ENCODE results near the gene PSMB4. TPM values are rescaled to one million over a fixed set of nuclear protein-coding genes. Genes with fewer than 3 reads are reported as not detected.
"Not testable (repeated sequence)": the region's sequence is repeated elsewhere in the genome, so short reads cannot be mapped to it uniquely, and the experiment has no call there.

The PSMB4 gene
- total RNA-seq: 205 TPM

DNA sequence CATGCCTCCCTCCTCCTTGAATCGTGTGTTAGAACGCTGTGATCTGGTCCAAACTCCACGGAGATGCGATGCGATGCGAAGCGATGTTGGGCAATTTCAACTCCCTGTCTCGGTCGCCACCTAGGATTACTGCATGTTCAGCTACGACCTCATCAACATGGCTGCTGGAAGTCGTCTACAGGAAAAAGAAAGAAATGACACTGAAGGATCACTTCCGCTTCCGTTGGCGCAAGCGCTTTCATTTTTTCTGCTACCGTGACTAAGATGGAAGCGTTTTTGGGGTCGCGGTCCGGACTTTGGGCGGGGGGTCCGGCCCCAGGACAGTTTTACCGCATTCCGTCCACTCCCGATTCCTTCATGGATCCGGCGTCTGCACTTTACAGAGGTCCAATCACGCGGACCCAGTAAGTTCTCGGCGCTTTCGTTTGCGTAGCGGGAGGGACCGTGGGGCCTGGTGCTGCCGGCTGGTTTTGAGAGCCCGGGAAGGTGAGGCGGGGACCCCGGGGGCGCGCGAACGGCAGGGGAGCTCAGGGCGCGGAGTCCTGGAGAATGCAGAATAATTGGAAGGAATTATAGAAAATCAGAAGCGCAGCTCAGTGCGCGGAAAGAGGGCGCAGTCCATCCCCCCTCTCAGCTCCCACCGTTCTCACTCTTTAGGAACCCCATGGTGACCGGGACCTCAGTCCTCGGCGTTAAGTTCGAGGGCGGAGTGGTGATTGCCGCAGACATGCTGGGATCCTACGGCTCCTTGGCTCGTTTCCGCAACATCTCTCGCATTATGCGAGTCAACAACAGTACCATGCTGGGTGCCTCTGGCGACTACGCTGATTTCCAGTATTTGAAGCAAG lies at the start of gene PSMB4:
Gene PSMB4 (plus strand): TSS at position 250 of the 848 bp plus-strand sequence. CDS start 15 bp downstream, at position 265.
- peak; percentile 89 for DNase-seq (ENCODE audit: low spot score)

DNA sequence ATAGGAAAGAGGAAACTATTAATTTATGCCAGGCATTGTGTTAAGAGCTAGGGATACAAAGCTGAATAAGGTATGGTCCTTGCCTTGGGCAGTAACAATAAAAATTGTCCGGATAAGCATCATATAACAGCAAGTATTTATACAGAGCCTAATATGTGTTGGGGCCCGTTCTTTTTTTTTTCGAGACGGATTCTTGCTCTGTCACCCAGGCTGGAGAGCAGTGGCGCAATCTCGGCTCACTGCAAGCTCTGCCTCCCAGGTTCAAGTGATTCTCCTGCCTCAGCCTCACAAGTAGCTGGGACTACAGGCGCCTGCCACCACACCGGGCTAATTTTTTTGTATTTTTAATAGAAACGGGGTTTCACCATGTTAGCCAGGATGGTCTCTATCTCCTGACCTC lies 49.0 kb upstream of the PSMB4 start:
- not testable (repeated sequence) for DNase-seq (ENCODE audit: low spot score)

DNA sequence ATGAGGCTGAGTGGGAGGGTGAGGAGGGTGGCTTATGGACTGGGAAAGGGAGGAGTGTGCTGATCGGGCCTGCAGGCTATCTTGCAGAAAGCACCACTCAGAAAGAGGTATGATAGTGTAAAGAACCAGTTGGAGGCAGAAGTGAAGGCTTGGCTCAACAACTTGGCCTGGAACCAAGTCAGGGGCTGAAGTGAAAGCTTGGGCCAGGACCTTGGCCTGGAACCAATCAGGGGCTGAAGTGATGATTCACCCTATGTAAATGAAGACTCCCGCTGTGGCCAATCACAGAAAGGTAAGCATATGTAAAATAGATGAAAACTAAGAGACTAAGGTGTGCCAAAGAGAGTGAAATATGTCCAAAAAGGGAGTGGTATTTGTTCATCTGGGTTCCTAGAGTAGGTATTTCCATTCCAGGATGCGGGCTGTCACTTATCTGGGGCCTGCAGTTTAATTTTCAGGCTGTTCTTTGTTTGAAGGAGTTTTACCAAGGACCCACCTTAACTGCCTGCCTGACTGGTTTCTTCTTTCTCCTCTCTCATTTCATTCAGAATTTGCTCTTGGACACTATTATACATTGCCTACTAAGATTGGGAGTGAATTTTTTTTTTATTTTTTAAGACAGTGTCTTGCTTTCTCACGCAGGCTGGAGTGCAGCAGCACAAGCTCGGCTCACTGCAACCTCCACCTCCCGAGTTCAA lies 47.2 kb upstream of the PSMB4 start:
- DNase-seq (ENCODE audit: low spot score): no peak

DNA sequence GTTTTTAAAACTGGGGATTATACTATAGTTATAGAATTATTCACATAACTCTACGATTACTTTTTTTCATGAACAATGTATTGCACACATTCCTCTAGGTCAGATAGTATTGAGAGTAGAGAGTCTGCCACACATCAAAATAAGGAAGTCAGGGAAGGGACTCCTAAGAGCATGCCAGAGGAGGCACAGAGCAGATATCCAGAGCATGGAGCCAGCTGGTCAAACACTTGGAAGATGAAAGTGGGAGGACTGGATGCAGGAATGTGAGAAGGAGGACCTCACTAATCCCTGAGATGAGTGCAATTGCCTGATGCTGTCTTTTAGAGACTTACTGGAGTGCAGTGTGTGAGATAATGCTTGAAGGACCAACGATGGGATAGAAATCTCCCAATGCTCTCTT lies 42.7 kb upstream of the PSMB4 start:
- DNase-seq (ENCODE audit: low spot score): no peak

DNA sequence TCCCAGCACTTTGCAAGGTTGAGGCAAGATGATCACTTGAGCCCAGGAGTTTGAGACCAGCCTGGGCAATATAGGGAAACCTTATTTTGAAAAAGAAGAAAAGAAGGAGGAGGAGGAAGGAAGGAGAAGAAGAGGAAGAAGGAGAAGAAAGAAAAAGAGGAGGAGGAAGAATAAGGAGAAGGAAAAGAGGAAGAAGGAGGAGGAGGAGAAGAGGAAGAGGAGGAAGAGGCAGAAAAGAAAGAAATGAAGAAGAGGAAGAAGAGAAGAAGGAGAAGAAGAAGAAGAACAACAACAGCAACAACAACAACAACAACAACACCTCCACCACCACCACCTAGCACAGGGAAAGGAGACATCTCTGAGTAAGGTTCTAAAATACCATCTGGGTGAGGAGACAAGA lies 37.5 kb upstream of the PSMB4 start:
- no peak for DNase-seq (ENCODE audit: low spot score)

DNA sequence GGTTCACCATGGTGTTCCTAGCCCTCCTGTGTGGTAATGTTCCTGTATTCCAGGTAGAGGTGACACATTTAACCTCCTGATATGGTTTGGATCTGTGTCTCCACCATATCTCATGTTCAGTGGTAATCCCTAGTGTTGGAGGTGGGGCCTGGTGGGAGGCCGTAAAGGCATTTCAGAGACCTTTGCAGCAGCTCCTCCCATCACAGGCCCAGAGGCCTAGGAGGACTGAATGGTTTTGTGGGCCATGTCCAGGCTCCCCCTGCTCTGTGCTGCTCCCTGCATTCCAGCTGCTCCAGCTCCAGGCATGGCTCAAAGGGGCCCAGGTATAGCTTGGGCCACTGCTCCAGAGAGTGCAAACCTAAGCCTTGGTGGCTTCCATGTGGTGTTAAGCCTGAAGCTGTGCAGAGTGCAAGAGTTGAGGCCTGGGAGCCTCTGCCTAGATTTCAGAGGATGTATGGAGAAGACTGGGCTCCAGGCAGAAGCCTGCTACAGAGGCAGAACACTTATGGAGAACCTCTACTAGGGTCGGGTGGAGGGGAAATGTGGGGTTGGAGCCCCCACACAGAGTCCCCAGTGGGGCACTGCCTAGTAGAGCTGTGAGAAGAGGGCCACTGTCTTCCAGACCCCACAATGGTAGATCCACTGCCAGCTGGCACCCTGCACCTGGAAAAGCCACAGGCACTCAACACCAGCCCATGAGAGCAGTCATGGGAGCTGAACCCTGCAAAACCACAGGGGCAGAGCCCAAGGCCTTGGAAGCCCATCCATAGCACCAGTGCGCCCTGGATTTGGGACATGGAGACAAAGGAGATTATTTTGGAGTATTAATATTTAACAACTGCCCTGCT lies 36.8 kb upstream of the PSMB4 start:
- no peak for DNase-seq (ENCODE audit: low spot score)

DNA sequence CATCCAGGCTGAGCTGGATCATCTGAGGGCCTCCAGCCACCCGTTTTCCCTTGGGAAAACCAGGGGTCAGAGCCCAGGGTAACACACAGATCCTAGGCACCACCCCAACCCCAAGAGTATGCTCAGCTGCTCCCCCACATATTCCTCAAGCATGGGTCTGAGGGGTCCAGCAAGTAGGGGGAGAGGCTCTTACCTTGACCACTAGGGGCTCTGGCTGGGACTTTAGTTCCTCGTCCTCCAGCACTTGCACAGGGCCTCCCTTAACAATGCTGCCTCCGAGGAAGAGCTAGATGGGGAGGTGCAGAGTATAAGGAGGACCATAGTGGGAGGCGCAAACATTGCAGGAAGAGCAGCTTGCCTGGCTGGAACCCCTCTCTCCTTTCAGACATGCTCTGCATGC lies 34.4 kb upstream of the PSMB4 start:
- DNase-seq (ENCODE audit: low spot score): no peak

DNA sequence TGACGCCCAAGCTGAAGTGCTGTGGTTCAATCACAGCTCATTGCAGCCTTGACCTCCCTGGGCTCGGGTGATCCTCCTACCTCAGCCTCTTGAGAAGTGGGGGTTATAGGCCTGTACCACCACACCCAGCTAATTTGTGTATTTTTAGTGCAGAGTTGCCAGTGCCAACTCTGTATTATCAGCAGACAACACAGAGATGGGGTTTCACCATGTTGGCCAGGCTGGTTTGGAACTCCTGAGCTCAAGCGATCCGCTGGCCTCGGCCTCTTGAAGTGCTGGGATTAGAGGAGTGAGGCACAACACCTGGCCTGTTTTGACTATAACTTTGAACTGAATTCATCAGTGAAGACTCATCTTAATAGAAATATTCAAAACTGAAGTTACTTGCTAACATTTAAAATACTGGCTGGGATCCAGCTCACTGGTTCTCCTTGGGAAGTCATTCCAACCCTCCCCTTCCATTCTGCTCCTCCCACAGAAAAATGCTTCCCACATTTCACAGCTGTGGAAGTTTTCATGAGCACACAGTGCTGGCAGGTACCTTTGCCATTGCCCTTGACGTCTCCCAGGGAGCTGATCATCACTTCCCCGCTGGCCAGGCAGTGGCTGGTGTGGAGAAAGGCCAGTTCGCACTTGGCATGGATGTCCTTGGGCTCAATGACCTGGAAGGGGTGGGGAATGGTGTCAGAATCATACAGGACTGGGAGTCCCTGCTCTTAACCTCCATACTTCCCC lies 31.5 kb upstream of the PSMB4 start:
- DNase-seq (ENCODE audit: low spot score): no peak

DNA sequence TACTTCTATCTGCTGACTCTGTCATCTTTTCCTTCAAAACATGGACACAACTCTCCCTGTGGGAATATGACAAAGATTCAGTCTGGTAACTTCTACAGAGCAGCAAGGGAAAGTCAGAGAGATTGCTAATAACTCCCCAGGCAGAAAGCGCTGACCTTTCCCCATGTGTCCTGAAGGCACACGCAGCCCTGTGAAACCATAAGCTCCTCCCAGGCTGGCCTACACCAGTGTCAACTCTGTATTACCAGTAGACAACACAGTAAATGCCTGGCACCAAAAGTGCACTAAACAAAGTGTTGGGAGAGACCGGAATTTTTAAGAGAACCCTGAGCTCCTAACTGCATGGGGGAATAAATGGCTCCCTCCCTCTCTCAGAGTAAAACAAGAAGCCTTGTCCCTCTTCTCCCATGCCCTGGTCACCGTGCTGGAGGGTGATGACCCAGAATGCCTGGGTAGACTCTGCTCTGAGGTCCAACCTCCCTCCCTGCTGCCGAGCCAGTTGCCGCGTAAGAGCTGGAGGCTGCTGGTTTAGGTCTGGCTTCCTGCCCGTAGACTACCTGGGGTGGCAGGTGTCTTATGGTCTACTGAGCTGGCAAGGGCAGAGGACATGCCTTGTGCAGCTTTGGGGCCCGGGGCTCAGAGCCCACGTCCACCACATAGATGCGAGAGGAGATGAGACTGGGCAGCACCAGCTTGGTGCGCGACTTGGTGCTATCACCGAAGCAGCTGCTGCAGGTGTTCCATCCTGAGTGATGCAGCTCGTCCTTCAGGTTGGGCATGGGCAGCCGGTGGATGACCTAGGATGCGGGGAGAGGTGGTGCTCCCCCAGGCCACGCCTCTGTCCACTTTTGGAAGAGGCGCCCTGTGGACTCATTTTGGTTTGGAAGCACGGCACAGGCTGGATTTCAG lies 30.7 kb upstream of the PSMB4 start:
- DNase-seq (ENCODE audit: low spot score): no peak

DNA sequence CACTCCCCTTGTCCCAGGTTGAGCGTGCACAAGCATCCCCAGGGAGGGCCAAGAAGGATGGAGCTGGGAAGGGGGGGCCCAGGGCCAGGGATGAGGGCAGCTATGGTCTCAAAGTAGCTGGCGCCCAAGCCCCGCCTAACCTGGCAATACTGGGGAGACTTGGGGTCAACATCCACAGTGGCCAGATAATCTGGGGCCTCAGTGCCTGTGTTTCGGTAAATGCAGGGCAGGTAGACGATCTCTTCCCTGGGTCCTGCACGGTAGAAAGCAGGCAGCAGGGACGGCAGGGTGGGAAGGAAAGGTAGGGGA lies 30.1 kb upstream of the PSMB4 start:
- DNase-seq (ENCODE audit: low spot score): no peak

DNA sequence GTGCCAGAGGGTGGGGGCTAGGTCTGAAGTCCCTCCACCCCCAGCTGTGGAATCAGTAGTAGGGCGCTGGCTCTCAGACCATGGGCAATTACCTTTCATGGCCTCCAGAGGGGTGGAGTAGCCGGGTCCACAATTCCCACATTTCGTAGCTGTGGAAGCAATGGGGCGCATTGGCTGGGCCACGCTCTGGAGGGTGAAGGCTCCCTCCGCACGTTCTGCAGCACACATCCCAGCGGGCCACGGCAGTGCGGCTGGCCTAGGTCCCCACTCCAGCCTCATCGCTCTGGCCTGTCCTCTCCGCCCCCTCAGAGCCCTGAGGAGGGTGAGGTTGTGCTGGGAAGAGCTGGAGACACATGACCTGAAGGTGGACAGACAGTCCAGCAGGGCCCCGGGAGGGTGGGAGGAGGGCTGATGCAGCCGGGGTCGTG lies 29.7 kb upstream of the PSMB4 start:
- no peak for DNase-seq (ENCODE audit: low spot score)

DNA sequence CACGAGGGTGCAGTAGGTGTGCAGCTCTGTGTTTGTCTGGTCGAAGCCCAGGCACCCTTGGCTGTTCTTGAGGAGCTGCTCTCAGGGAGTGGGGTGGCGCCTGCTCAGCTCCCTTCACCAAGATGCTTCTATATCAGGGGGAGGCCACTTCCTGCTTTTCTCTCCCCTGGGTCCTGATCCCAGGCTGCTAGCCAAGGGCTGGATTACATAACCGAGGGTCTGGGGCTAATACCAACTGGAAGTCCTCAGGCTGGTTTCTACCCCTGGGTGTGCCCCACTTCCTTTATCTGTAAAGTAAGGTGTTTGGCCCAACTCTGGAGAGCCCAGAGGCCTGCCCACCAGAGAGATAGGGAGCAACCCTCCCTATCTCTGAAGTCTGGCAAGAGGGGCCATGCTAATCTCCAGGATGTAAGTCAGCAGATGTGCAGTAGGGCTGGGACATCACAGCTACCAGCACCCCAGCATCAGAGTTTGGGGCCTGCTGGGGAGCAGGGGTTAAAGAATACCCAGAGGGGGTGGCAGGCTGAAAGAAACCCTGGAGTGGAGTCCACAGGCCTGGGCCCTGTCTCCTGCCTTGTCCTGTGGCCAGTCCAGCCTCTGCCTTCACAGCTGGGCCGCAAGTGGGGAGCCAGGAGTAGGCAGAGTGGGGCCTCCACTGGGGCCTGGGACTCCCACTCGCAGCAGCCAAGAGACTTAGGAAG lies 29.0 kb upstream of the PSMB4 start:
- DNase-seq (ENCODE audit: low spot score): no peak

DNA sequence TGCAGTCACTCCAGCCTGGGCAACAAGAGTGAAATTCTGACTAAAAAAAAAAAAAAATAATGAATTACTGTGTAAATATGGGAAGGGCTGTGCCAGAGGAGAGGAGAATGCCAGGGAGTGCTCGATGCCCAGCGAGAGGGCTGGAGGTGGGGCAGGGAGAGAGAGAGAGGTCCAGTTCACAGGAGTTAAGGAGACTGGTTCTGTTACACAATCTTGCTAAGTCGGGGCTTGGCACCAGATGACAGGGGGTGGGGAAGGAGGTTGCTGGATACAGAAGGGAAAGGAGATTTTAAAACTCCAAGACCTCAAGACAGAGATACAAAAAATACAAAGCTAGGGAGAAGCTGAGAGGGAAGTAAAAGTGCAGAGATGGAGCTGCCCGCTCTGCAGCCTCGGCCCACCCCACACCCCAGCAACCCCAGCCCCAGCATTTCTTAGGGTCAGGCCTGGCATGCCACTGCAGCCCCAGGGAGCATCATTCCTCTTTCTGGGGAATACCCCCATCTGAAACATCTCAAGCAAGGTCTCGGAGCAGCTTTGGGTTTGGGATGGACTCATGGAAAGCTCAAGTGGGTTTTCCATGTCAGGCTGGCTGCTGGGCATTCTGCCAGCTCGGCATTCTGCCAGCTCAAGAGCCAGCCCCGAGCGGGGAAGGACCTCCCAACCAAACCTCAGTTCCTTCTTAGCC lies 27.9 kb upstream of the PSMB4 start:
- peak; percentile 75 for DNase-seq (ENCODE audit: low spot score)

DNA sequence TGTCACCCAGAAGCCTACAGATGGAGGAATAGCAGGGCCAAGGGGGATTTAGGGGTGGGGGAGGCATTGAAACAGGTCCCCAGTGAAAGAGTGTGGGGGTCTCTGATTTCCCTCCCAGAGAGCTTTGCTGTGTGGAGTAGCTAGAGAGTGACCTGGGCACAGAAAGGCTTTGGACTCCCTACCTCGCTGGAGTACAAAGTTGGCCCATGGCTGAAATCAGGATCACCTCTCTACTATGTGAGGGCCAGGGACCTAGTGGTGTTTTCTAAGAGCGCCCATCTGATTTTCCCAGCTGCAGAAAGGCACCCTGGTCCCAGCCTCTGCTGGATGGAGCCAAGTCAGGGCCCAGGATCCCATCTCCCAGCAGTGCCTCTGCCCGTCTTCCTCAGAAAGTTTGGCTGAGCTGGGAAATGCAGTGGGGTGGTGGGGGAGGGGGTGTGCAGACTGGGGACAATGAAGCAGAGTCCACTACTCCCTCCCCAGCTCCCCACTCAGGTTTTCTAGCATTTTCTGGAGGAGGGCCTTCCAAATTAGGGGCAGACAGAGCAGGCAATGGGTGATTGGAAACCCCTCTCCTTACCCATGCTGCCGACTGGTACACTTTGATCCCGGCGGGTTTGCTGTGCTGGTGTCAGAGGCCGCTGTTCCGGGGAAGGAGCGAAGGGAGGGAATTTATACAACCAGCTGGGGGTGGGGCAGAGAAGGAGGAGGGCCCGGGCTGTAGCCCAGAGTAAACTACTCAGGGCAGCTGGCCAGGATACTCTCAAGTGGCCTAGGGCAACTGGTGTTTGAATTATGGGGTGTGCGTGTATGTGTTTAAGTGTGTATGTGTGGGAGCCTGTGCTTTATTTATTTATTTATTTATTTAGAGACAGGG lies 27.1 kb upstream of the PSMB4 start, which contains the start of gene SELENBP1:
Gene SELENBP1 (minus strand): TSS at position 648 of the 877 bp plus-strand sequence. CDS start 64 bp downstream, at position 584.
- DNase-seq (ENCODE audit: low spot score): peak; percentile 90

DNA sequence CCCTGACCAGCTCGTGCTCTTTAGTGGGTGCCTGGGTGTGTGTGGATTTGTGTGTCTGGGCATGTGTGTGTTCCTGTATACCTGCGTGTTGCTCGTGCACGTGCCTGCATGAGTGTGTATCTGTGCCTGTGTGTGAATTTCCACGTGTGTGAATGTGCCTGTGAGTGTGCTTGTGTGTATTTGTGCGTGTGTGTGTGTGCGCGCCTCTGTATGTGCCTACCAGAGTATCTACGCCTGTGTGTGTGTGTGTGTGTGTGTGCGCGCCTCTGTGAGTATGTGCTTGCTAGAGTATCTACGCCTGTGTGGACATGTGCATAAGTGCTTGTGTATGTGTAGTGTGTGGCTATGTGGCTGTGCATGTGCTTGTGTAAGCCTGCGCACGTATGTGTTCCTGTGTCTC lies 26.2 kb upstream of the PSMB4 start:
- DNase-seq (ENCODE audit: low spot score): no peak

DNA sequence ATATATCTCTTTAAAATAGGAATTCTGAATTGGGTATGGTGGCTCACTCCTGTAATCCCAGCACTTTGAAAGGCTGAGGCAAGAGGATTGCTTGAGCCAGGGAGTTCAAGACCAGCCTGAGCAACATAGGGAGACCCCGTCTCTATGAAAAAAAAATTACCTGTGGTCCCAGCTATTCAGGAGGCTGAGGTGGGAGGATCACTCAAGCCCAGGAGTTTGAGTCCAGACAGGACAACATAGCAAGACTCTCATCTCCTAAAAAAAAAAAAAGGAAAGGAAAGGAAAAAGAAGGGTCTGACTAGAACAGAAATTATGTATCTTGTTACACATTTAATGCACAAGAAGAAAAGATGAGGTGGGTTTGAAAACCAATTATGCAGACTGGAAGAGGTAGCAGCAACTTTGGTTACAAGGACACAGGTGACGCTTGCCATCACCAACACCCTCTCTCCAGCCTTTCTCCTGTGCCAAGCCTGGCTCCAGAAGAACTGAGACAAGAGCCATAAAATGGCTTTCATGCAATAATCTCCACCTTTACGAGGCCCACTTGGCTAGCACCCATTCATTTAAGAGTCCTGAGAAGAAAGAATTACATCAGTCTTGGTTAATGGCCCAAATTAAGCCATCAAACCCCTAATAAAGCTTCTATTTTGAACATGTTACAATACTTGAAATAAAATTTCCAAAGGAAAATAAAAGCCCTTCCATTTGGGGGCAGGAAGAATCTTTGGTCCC lies 22.1 kb upstream of the PSMB4 start:
- DNase-seq (ENCODE audit: low spot score): no peak

DNA sequence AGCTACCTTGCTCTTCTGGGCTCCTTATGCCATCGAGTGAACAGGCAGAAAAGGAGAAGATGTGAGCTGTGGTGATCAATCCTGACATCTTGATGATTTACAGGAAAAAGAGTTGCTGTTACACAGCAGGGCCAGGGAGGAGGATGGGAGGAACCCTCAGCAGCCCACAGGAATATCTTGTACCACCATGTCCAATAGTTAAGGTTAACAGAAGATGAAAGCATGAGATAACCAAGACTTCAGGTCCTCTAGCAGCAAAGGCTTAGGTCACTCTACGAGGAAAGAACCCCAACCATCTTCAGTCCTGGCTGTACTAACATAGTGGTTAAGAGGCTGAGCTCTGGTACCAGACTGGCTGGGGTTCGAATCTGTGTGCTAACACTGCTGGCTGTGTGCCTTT lies 14.8 kb upstream of the PSMB4 start:
- no peak for DNase-seq (ENCODE audit: low spot score)

DNA sequence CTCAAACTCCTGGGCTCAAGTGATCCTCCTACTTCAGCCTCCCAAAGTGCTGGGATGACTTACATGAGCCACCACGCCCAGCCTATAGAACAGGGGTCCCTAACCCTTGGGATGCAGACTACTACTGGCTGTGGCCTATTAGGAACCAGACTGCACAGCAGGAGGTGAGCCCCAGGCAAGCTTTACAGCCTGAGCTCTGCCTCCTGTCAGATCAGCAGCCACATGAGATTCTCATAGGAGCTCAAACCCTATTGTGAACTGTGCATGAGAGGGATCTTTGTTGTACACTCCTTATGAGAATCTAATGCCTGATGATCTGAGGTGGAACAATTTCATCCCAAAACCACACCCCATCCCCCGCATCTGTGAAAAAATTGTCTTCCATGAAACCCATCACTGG lies 13.4 kb upstream of the PSMB4 start:
- no peak for DNase-seq (ENCODE audit: low spot score)
